Tibial nerve (tissue), 4 donors: ENCODE measurements around the gene PLCB4.
A peak's percentile ranks its signal among the peaks of the same experiment; 100 is the strongest.

Experiments
- CTCF ChIP-seq, 5 experiments: fragments of 200-600 bp in 3 of 5; fragments of 450-650 bp in 2 of 5; sonication (generic) in 3 of 5; IDR thresholded peaks; one replicate each; pipeline ENCODE4 v1.5.1; 2016 to 2019; ENCODE audit warnings: antibody characterized with exemption in 5 of 5, mild to moderate bottlenecking in 3 of 5, moderate library complexity in 2 of 5
- EP300 ChIP-seq, 2 donors: sonication (generic); formaldehyde crosslinking; IDR thresholded peaks; one replicate each; pipeline ENCODE4 v1.6.1; 2017; ENCODE audit warnings: antibody characterized with exemption in 2 of 2, mild to moderate bottlenecking in 1 of 2
- POLR2A ChIP-seq, 2 donors: fragments of 450-650 bp; IDR thresholded peaks; one replicate each; pipeline ENCODE4 v1.6.1; 2017; ENCODE audit warnings: antibody characterized with exemption in 2 of 2, mild to moderate bottlenecking in 2 of 2, moderate library complexity in 2 of 2

GRCh38 chr20:9068841-9069663 lies at the start of gene PLCB4:
- TF ChIP-seq EP300 (IDR thresholded peaks at IDR 0.05) (peak in 1 of 2 donors; percentile 19), CTCF (IDR thresholded peaks at IDR 0.05) (no peak), POLR2A (IDR thresholded peaks at IDR 0.05) (no peak)
